ENCODE data around the gene MGAT5B.

MGAT5B gene

DNA sequence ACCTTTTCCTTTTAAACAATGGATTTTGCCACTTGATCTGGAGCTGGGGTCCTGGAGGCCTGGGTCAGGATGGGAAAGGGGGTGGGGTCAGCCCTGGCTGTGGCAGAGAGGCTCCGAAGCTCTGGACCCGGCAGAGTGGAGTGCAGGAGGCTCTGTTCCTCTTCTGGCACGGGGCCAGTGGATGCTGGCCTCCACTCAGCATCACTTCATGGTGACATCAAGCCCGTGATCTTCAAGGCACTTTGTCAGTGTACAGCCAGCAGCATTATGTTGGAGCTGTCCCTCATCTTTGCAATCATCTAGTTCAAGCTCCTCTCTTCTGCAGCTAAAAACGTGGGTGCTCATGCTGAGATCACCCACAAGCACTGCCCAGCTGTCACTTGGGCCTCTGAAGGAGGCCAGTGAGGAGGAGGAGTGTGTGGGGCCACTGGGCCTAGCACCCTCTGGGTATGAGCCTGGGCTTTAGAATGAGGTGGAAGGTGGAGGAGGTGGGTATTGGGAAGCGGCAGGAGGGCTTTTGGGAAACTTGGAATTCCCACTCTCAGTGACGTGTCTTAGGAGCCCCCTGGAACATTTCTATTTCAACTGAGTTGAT, 45.9 kb upstream of the MGAT5B start:
- no peaks in the 10 kb centered on the region for H3K9me2 ChIP-seq (replicated peaks; ENCODE audit: insufficient read depth, low read length)
- H3K36me3 ChIP-seq (replicated peaks; ENCODE audit: insufficient read depth, low read length), result no peaks in the 10 kb centered on the region
- H3K9me3 ChIP-seq (replicated peaks; ENCODE audit: insufficient read depth, low read length), result no peaks in the 10 kb centered on the region
- H3F3A ChIP-seq (ENCODE audit: insufficient read depth, low read length), result no peaks in the 10 kb centered on the region
- no peaks in the 10 kb centered on the region for H3K79me2 ChIP-seq (ENCODE audit: low read length)
- H3K4me1 ChIP-seq (ENCODE audit: low read length), result no peaks in the 10 kb centered on the region
- no peak overlapping the region for H3K4me2 ChIP-seq (ENCODE audit: low read depth, low read length)
- H3K4me3 ChIP-seq (ENCODE audit: low read length), result no peak overlapping the region
- no peak for DNase-seq
- H3K9ac ChIP-seq (ENCODE audit: low read length), result no peak overlapping the region
- TF ChIP-seq, protein P1, sequence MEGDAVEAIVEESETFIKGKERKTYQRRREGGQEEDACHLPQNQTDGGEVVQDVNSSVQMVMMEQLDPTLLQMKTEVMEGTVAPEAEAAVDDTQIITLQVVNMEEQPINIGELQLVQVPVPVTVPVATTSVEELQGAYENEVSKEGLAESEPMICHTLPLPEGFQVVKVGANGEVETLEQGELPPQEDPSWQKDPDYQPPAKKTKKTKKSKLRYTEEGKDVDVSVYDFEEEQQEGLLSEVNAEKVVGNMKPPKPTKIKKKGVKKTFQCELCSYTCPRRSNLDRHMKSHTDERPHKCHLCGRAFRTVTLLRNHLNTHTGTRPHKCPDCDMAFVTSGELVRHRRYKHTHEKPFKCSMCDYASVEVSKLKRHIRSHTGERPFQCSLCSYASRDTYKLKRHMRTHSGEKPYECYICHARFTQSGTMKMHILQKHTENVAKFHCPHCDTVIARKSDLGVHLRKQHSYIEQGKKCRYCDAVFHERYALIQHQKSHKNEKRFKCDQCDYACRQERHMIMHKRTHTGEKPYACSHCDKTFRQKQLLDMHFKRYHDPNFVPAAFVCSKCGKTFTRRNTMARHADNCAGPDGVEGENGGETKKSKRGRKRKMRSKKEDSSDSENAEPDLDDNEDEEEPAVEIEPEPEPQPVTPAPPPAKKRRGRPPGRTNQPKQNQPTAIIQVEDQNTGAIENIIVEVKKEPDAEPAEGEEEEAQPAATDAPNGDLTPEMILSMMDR (IDR thresholded peaks at IDR 0.05; ENCODE audit: low read length), result no peak
- no peak for TF ChIP-seq EZH2 (optimal IDR thresholded peaks at IDR 0.05; ENCODE audit: low read depth, low read length)
- TF ChIP-seq EZH2phosphoT487 (IDR thresholded peaks at IDR 0.05; ENCODE audit: low read length), result no peak
- H4K20me1 ChIP-seq (ENCODE audit: insufficient read depth, low read length), result no peaks in the 10 kb centered on the region
- no peaks in the 10 kb centered on the region for H3K27me3 ChIP-seq (replicated peaks; ENCODE audit: insufficient read depth, low read length)
- H3K27ac ChIP-seq (ENCODE audit: low read length), result no peak overlapping the region
- no peak overlapping the region for H2AFZ ChIP-seq (ENCODE audit: low read length)

DNA sequence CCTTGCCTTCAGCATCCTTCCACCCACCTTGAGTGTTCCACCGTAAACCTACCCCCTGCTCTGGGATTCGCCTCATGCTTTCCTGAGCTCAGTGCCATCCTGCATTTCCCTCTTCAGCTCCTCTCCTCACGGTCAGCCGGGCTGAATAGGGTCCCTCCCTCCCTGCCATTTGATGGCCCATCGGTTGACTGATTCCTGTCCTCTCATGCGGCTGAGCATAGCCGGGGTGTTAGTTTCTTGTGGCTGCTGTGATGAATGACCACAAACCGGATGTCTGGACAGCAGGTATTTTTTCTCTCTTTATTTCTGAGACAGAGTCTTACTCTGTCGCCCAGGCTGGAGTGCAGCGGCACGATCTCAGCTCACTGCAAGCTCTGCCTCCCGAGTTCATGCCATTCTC, 44.1 kb upstream of the MGAT5B start:
- Histone ChIP-seq H3K9ac (ENCODE audit: low read length) (no peak overlapping the region), H3K36me3 (replicated peaks; ENCODE audit: insufficient read depth, low read length) (no peaks in the 10 kb centered on the region), H2AFZ (ENCODE audit: low read length) (no peak overlapping the region), H3K4me2 (ENCODE audit: low read depth, low read length) (no peak overlapping the region), H3K27me3 (replicated peaks; ENCODE audit: insufficient read depth, low read length) (no peaks in the 10 kb centered on the region), H3F3A (ENCODE audit: insufficient read depth, low read length) (no peaks in the 10 kb centered on the region), H3K9me2 (replicated peaks; ENCODE audit: insufficient read depth, low read length) (no peaks in the 10 kb centered on the region), H3K4me3 (ENCODE audit: low read length) (no peak overlapping the region), H3K4me1 (ENCODE audit: low read length) (no peaks in the 10 kb centered on the region), H4K20me1 (ENCODE audit: insufficient read depth, low read length) (no peaks in the 10 kb centered on the region), H3K27ac (ENCODE audit: low read length) (no peak overlapping the region), H3K9me3 (replicated peaks; ENCODE audit: insufficient read depth, low read length) (no peaks in the 10 kb centered on the region), H3K79me2 (ENCODE audit: low read length) (no peaks in the 10 kb centered on the region)
- TF ChIP-seq, protein P1 (IDR thresholded peaks at IDR 0.05; ENCODE audit: low read length), result no peak
- TF ChIP-seq EZH2phosphoT487 (IDR thresholded peaks at IDR 0.05; ENCODE audit: low read length), result no peak
- TF ChIP-seq EZH2 (optimal IDR thresholded peaks at IDR 0.05; ENCODE audit: low read depth, low read length), result no peak
- DNase-seq, result no peak

DNA sequence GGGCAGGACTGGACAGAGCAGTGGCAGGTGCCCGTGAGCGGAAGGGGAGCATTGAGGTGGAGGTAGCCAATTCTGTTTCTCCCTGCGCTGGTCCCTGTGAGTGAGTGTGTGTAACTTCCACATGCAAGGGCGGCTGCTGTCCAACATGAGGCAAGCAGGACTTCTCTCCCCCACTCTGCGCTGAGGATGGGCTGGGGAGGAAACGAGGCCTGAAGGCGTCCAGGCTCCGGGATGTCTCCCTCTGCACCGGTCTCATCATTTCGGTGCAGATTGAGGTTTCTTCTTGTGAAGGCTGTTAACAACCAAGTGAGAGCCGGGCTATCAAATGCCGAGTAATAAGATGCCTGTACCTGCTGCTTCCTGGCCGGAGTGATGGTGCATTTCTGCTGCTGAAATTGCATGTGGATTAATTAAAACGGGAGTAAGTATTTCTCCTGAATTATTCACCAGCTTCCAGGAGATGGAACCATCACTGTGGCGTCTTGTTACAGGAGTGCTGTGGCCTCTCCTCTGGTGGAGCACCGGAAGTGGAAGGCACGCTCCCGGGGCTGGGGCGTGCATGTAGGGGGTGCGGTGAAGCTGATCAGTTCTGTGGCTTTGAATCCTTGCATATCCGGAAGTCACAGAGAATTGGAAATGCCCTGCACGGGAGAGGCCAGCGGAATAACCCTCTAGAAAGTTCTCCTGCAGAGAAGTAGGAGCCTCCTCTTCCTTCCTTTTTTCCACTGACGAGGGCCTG, 41.7 kb upstream of the MGAT5B start:
- H3F3A ChIP-seq (ENCODE audit: insufficient read depth, low read length), result no peaks in the 10 kb centered on the region
- no peak overlapping the region for H3K4me3 ChIP-seq (ENCODE audit: low read length)
- H2AFZ ChIP-seq (ENCODE audit: low read length), result no peak overlapping the region
- no peaks in the 10 kb centered on the region for H3K36me3 ChIP-seq (replicated peaks; ENCODE audit: insufficient read depth, low read length)
- no peak for DNase-seq
- H3K4me2 ChIP-seq (ENCODE audit: low read depth, low read length), result no peak overlapping the region
- H3K27me3 ChIP-seq (replicated peaks; ENCODE audit: insufficient read depth, low read length), result no peaks in the 10 kb centered on the region
- TF ChIP-seq, protein P1 (IDR thresholded peaks at IDR 0.05; ENCODE audit: low read length), result no peak
- TF ChIP-seq EZH2 (optimal IDR thresholded peaks at IDR 0.05; ENCODE audit: low read depth, low read length), result no peak
- no peak for TF ChIP-seq EZH2phosphoT487 (IDR thresholded peaks at IDR 0.05; ENCODE audit: low read length)
- no peaks in the 10 kb centered on the region for H4K20me1 ChIP-seq (ENCODE audit: insufficient read depth, low read length)
- no peak overlapping the region for H3K27ac ChIP-seq (ENCODE audit: low read length)
- H3K4me1 ChIP-seq (ENCODE audit: low read length), result no peaks in the 10 kb centered on the region
- no peaks in the 10 kb centered on the region for H3K9me2 ChIP-seq (replicated peaks; ENCODE audit: insufficient read depth, low read length)
- no peak overlapping the region for H3K9ac ChIP-seq (ENCODE audit: low read length)
- no peaks in the 10 kb centered on the region for H3K9me3 ChIP-seq (replicated peaks; ENCODE audit: insufficient read depth, low read length)
- no peaks in the 10 kb centered on the region for H3K79me2 ChIP-seq (ENCODE audit: low read length)
